ENCODE measurements around the gene ELK1.
"Not testable (repeated sequence)": the region's sequence is repeated elsewhere in the genome, so short reads cannot be mapped to it uniquely, and the experiment has no call there.

ELK1 gene

GRCh38 chrX:47650164-47651042 lies at the start of gene ELK1:
ELK1 (minus strand) TSS chrX:47650563; CDS start chrX:47641441, 9,122 bp downstream.
- DNase-seq (ENCODE audit: low read depth) = peak; percentile 93
- no peak for TF ChIP-seq CTCF (IDR thresholded peaks at IDR 0.05; ENCODE audit: control insufficient read depth, insufficient read depth, low read depth, low read length, missing control alignments)
- peak within 1 kb of the TSS; percentile 74 for H3K4me3 ChIP-seq (ENCODE audit: control insufficient read depth, low read depth, low read length)

GRCh38 chrX:47697181-47697580 lies 46.8 kb upstream of the ELK1 start:
- TF ChIP-seq CTCF (IDR thresholded peaks at IDR 0.05; ENCODE audit: control insufficient read depth, insufficient read depth, low read depth, low read length, missing control alignments) = no peak
- H3K4me3 ChIP-seq (ENCODE audit: control insufficient read depth, low read depth, low read length) = no peak overlapping the region
- no peak for DNase-seq (ENCODE audit: low read depth)

- TF ChIP-seq CTCF (IDR thresholded peaks at IDR 0.05; ENCODE audit: control insufficient read depth, insufficient read depth, low read depth, low read length, missing control alignments) = no peak
- no peak for DNase-seq (ENCODE audit: low read depth)
- no peak overlapping the region for H3K4me3 ChIP-seq (ENCODE audit: control insufficient read depth, low read depth, low read length)
These were observed 39.8 kb upstream of the ELK1 start for GRCh38 chrX:47690175-47690574.

- H3K4me3 ChIP-seq (ENCODE audit: control insufficient read depth, low read depth, low read length) = no peak overlapping the region
- no peak for TF ChIP-seq CTCF (IDR thresholded peaks at IDR 0.05; ENCODE audit: control insufficient read depth, insufficient read depth, low read depth, low read length, missing control alignments)
- DNase-seq (ENCODE audit: low read depth) = no peak
These were observed 36.9 kb upstream of the ELK1 start for GRCh38 chrX:47687263-47687662.

- H3K4me3 ChIP-seq (ENCODE audit: control insufficient read depth, low read depth, low read length) = no peak overlapping the region
- no peak for TF ChIP-seq CTCF (IDR thresholded peaks at IDR 0.05; ENCODE audit: control insufficient read depth, insufficient read depth, low read depth, low read length, missing control alignments)
- no peak for DNase-seq (ENCODE audit: low read depth)
These were observed 33.5 kb upstream of the ELK1 start for GRCh38 chrX:47683829-47684205.

GRCh38 chrX:47683184-47683828 lies 32.9 kb upstream of the ELK1 start:
- no peak overlapping the region for H3K4me3 ChIP-seq (ENCODE audit: control insufficient read depth, low read depth, low read length)
- TF ChIP-seq CTCF (IDR thresholded peaks at IDR 0.05; ENCODE audit: control insufficient read depth, insufficient read depth, low read depth, low read length, missing control alignments) = no peak
- DNase-seq (ENCODE audit: low read depth) = no peak

- not testable (repeated sequence) for H3K4me3 ChIP-seq (ENCODE audit: control insufficient read depth, low read depth, low read length); DNase-seq (ENCODE audit: low read depth)
These were observed 25.8 kb upstream of the ELK1 start for GRCh38 chrX:47675959-47676859.
